ENCODE measurements around the gene SCN10A. TPM values are rescaled to one million over a fixed set of nuclear protein-coding genes. Genes with fewer than 3 reads are reported as not detected.

Gene SCN10A
- total RNA-seq, 1 experiment from 2014 or later, result not detected

DNA sequence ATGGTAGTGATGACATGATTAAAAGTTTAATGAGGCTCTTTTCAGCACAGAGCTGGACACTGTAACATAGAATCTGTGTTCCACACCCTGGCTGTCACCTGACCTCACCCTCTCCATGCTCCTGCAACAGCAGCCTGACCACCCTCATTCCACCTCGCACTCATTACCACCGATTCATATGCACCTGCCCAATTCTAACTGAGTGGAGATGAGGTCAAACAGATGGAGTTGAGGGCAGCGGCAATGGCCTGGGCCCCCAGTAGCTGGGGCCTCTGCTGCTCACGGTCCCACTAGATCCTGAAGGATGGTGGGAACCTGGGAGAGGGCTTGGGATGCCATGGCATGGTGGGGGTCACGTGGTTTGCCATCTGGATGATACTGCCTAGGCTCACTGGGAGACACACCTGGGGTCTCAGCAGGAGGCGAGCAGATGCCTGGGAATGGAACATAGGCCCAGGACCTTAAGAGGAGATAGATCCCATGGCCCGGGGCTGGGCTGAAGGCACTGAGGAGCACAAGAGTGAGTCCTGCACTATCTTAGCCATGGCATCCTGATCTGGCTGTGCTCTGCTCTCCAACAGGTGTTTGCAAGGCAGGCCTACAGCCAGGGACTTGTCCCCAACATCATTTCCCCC is 167.9 kb downstream of the SCN10A start:
- intact Hi-C loops (cut with micrococcal nuclease; ENCODE audit: unreplicated experiment), result no loop called here
- H3K36me3 ChIP-seq (ENCODE audit: control insufficient read depth, insufficient read depth, low read length), result no peaks in the 10 kb centered on the region
- no peaks in the 10 kb centered on the region for H3K9me3 Mint-ChIP-seq (ENCODE audit: unreplicated experiment)
- peaks cover 5% of the 10 kb centered on the region; the same call in 1 of the 2 replicates for H3K4me1 ChIP-seq
- POLR2A ChIA-PET, result no interaction called here
- TF ChIP-seq, protein P1, sequence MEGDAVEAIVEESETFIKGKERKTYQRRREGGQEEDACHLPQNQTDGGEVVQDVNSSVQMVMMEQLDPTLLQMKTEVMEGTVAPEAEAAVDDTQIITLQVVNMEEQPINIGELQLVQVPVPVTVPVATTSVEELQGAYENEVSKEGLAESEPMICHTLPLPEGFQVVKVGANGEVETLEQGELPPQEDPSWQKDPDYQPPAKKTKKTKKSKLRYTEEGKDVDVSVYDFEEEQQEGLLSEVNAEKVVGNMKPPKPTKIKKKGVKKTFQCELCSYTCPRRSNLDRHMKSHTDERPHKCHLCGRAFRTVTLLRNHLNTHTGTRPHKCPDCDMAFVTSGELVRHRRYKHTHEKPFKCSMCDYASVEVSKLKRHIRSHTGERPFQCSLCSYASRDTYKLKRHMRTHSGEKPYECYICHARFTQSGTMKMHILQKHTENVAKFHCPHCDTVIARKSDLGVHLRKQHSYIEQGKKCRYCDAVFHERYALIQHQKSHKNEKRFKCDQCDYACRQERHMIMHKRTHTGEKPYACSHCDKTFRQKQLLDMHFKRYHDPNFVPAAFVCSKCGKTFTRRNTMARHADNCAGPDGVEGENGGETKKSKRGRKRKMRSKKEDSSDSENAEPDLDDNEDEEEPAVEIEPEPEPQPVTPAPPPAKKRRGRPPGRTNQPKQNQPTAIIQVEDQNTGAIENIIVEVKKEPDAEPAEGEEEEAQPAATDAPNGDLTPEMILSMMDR (IDR thresholded peaks at IDR 0.05; ENCODE audit: insufficient read depth in 1 of 2, low read depth in 1 of 2, low read length in 1 of 2, severe bottlenecking in 1 of 2, unreplicated experiment in 1 of 2), result no peak
- peak overlapping the region; percentile 64 for H3K4me3 Mint-ChIP-seq (ENCODE audit: unreplicated experiment)
- H3K9me3 ChIP-seq, result no peaks in the 10 kb centered on the region
- CTCF ChIA-PET, result no interaction called here
- peaks cover 6% of the 10 kb centered on the region for H3K27me3 Mint-ChIP-seq (ENCODE audit: insufficient read depth, unreplicated experiment)
- no peaks in the 10 kb centered on the region for H3K36me3 Mint-ChIP-seq (ENCODE audit: insufficient read depth, unreplicated experiment)
- H3K4me3 ChIP-seq (ENCODE audit: low read depth, low read length), result no peak overlapping the region
- no TSS peak for BruUV-seq (replicated peaks)
- no peaks in the 10 kb centered on the region for H3K27me3 ChIP-seq (replicated peaks; ENCODE audit: control insufficient read depth, insufficient read depth, low read length)
- H3K27ac Mint-ChIP-seq (ENCODE audit: unreplicated experiment), result no peak overlapping the region
- H3K4me1 Mint-ChIP-seq (ENCODE audit: low read depth, unreplicated experiment), result no peaks in the 10 kb centered on the region
- DNase-seq, result no peak

DNA sequence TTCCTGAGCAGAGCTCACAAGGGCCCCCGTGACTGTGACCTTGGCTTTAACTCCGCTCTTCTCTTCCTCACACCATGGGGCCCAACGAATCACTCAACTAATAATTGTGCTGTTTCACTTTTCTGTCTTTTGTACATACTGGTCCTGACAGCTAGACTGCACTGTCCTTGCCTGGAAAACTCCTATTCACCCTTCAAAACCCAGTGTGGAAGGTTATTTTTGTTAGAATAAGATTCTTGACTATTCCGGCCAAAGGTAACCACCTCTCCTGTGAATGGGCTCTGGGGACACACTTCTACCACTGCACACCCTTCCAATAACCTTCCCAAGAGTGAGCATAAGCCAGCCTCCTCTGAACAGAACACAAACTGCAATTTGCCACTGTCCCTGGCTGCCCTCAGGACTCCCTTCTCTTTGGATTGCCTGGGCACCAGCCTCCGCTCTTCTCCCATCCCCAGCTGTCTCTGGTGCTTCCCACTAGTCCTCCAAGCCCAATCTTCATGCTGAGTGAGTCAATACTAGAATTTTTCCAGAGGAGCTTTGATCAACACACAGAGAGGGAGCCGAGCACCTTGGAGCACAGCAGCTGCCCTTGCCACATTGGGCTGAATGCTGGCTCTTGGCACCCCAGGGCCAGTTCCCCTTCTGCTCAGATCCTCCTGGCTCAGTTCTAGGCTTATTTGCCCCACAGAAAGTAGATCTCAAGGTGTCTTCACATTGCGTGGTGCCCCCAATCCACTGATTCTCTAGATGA is 168.6 kb downstream of the SCN10A start:
- Histone ChIP-seq H3K4me3 (ENCODE audit: low read depth, low read length) (no peak overlapping the region), H3K27me3 (replicated peaks; ENCODE audit: control insufficient read depth, insufficient read depth, low read length) (no peaks in the 10 kb centered on the region), H3K9me3 (no peaks in the 10 kb centered on the region), H3K4me1 (peaks cover 5% of the 10 kb centered on the region; the same call in 1 of the 2 replicates), H3K36me3 (ENCODE audit: control insufficient read depth, insufficient read depth, low read length) (no peaks in the 10 kb centered on the region)
- TF ChIP-seq, protein P1 (IDR thresholded peaks at IDR 0.05; ENCODE audit: insufficient read depth in 1 of 2, low read depth in 1 of 2, low read length in 1 of 2, severe bottlenecking in 1 of 2, unreplicated experiment in 1 of 2), result no peak
- Mint-ChIP-seq H3K27ac (ENCODE audit: unreplicated experiment) (no peak overlapping the region), H3K4me3 (ENCODE audit: unreplicated experiment) (no peak overlapping the region), H3K9me3 (ENCODE audit: unreplicated experiment) (no peaks in the 10 kb centered on the region), H3K4me1 (ENCODE audit: low read depth, unreplicated experiment) (no peaks in the 10 kb centered on the region), H3K36me3 (ENCODE audit: insufficient read depth, unreplicated experiment) (no peaks in the 10 kb centered on the region), H3K27me3 (ENCODE audit: insufficient read depth, unreplicated experiment) (peaks cover 7% of the 10 kb centered on the region)
- intact Hi-C loops (cut with micrococcal nuclease; ENCODE audit: unreplicated experiment), result no loop called here
- CTCF ChIA-PET, result interaction anchor here (0.7 to 1.5 kb wide), 2 partner anchors 8 to 197 kb away, joined by 3 to 5 read pairs; no protein-coding TSS in a partner anchor
- POLR2A ChIA-PET, result no interaction called here
- no peak for DNase-seq
- no TSS peak for BruUV-seq (replicated peaks)

Other genes with a start within 250 kb of the SCN10A start
- gene SCN5A, start 166.5 kb downstream of the SCN10A start, total RNA-seq (2022), result 0.16 and 0.30 TPM in 2 replicates
- 0.12 TPM in 1 of 2 replicates, not detected in the other for gene SCN11A, start 235.7 kb upstream of the SCN10A start, total RNA-seq (2022)
- gene WDR48, start 235.8 kb upstream of the SCN10A start, total RNA-seq (2022), result 27.6 and 28.4 TPM in 2 replicates

All from Caco-2 (cell line).